SW480 (cell line): ENCODE measurements around the gene DLX3.

Experiments used
- DNase-seq: peaks from one replicate; pipeline ENCODE4 v3.0.0-alpha.2; 2016; ENCODE audit warnings: low spot score

Gene DLX3

DNA sequence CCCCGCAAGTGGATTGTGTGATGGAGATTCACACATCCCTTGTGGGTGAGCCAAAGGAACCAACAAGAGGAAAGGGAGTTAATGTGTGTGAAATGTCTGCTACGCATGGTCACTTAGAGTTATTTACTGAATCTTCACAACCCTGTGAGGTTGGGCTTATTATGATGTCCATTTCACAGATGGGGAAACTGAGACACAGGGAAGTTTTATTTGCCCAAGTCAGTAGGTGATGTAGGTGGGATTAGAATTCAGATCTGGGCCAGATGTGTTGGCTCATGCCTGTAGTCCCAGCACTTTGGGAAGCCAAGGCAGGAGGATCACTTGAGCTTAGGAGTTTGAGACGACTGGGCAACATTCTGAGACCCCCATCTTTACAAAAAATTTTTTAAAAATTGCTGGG is 37.7 kb downstream of the DLX3 start:
- DNase-seq = no peak

GRCh38 chr17:49956780-49957179 is 38.2 kb downstream of the DLX3 start:
- DNase-seq = no peak

DNA sequence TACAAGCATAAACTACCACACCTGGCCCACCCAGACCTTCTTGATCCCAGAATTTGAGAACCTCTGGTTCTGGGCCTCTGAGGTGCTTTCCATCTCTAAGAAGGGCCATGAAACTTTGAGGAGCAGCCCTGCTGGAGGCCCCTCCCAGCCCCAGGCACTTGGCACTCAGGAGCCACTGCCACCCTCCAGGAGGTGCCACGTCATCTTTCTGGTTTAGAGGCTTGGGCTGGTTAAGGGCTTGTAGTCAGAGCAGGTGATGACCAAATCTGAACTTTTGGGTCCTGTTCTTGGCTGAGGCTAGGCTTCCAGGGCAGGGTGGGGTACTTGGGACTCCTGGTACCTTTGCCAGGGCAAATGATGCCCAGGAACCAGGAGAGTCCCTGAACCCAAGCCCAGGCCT is 39.9 kb downstream of the DLX3 start:
- DNase-seq = no peak

DNA sequence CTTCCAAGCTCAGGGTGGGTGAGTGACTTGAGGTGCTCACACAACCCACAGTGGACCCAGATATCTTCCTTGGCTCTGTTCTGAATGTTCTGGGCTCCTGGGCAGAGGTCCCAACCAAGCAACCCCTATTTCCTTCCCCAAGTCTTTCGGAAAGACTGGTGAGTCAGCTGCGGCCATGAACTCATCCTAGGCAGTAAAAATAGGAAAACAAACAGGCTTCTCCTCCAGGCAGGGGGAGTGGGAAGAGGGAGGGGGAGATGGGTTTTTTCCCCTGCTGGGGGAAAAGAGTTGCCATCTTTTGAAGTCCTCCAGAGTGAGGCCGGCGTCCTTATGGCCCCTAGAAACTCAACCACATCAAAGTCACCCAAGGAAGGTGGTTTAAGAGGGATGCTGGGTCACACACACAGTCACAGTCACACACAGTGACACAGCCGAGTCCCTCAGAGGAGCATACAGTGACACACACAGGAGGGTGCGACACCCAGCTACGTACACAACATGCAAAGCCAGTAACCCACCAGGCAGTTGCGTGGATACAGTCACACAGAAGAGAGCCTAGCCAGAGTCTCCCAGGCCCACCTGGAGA is 42.0 kb downstream of the DLX3 start:
- DNase-seq = peak; percentile 98

DNA sequence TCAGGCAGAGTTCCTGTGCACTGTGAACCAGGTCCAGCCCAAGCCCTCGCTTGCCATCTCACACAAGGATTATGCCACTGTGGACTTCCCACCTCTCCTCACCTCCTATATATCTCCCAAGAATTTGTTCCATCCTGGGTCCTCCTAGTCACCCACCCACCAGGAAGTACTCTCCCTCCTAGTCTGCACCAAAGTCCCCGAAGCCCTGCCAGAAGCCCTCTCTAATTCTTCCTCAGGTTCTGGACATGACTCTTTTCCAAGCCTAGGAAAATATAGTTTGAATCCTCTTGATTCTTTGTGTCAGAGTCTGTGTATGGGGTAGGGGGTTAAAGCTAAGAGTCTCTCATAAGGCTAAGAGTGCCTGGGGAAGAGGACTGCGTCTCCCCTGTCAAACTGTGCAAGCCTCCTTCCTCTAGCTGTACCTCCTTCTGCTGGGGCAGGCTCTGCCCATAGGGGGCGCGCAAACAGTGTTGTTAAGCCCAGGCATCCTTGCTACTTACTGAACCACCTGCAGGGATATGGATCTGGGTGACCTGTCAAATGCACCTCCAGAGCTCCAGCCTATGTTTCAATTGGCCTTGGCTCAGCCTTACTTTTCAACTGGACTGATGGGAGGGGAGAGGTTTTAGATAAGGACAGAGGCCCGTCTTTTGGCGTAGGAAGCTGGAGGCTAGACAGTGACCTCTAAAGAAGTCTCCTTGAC is 42.7 kb downstream of the DLX3 start:
- peak; percentile 97 for DNase-seq

GRCh38 chr17:49951362-49952082 is 43.5 kb downstream of the DLX3 start:
- DNase-seq = no peak

DNA sequence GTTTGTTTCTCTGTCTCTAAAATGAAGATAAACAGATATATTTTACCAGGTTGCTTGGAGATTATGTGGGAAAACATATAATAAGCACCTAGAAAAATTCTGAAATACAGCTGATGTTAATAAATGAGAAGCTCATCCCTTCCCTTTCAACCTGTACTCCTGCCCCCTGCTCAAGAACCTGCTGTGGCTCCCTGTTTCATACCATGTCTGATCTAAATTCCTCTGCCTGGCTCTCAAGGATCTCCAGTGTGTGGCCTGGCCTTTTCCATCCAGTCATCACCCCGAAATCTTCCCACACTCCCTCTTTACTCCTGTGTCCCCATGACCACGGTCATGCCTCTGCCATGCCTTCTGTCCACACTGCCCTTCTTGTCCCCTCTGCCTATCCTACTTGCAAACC is 45.4 kb downstream of the DLX3 start:
- DNase-seq = no peak

DNA sequence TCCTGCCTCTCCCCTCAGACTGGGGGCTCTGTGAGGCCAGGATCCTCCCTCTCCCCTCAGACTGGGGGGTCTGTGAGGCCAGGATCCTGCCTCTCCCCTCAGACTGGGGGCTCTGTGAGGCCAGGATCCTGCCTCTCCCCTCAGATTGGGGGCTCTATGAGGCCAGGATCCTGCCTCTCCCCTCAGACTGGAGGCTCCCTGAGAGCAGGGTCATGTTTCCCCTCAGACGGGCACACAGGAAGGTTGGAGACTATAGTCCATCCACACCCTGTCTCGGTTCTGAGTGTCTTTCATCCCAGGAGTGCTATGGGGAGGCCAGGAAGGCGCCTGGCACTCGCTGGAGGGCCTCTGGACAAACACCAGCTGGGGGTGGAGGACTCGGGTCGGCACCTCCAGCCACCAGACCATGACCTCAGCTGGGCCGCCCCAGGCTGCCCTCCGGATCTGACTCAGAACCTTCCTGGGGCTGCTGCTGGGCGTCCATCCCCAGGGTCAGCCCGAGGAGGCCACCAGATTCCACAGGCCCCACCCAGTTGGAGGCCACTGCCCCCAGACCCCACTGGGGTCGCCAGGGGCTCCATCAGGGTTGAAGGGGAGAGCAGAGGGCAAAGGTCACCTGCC is 48.0 kb downstream of the DLX3 start:
- no peak for DNase-seq

GRCh38 chr17:49946208-49946607 is 48.8 kb downstream of the DLX3 start:
- no peak for DNase-seq

GRCh38 chr17:49944273-49944870 is 50.7 kb downstream of the DLX3 start:
- DNase-seq = no peak

- DNase-seq = no peak
Measured at GRCh38 chr17:49942947-49943346, 52.1 kb downstream of the DLX3 start.

GRCh38 chr17:49941427-49941826 is 53.6 kb downstream of the DLX3 start:
- no peak for DNase-seq
